Activated T-helper 1 cell treated with anti-CD3 and anti-CD28 coated beads, Interleukin-2, amount 50 U/mL, for 16 hours (primary cell): ENCODE results near the gene ABCA2.
"Not testable (repeated sequence)": the region's sequence is repeated elsewhere in the genome, so short reads cannot be mapped to it uniquely, and the experiment has no call there.

Experiments used
- DNase-seq, 2 donors: peaks; one replicate each; pipeline ENCODE4 v3.0.0-alpha.2; 2020; ENCODE audit warnings: low read depth in 1 of 2, low spot score in 1 of 2

Gene ABCA2

GRCh38 chr9:137046088-137046787 lies 18.2 kb upstream of the ABCA2 start, which contains the start of gene NPDC1:
Gene NPDC1, minus strand, starts transcription at chr9:137046177. Its CDS starts 188 bp downstream, at chr9:137045989.
- DNase-seq: peak; percentile 58 to 66

- DNase-seq: no peak
Observed at GRCh38 chr9:137045294-137046087, 17.5 kb upstream of the ABCA2 start.

GRCh38 chr9:137044502-137045177 lies 16.6 kb upstream of the ABCA2 start:
- DNase-seq: no peak

- no peak for DNase-seq
Observed at GRCh38 chr9:137044037-137044436, 16.0 kb upstream of the ABCA2 start.

GRCh38 chr9:137042751-137043727 lies 15.0 kb upstream of the ABCA2 start:
- DNase-seq: no peak

DNA sequence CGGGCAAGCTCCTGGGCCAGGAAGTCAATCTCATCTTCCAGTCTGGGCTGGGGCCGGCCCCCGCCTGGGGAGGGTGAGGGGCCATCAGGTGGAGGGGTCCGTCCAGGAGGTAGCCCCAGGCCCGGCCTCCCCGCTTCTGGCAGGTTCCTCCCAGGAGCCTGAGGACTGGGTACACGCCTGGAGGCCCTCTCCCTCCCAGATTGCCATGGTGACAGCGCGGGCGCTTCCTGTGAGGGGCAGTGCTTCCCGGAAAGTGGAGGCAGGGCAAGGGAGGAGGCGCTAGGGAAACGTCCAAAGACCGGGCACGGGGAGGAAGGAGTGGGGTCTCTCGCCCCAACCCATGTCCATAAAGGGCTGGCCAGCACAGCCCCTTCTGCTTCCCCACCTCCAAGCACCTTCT lies 13.1 kb upstream of the ABCA2 start:
- no peak for DNase-seq

DNA sequence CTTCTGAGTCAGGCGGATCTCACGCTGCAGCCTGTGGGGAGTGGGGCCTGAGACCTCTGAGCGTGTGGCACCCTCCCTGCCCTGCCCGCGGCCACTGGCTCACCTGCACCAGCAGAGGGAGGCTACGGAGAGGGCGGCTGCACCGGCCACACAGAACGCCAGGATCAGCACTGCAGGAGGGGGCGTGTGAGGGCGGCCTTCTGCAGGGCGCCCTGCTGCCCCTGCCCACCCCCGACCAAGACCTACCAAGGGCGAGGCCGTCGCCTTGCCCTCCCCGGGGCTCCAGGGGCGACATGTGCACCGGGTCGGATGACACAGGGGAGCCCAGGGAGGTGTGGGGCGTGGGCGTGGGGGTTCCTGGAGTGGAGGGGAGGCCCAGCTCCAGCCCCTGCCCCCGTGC lies 12.5 kb upstream of the ABCA2 start:
- DNase-seq: no peak

DNA sequence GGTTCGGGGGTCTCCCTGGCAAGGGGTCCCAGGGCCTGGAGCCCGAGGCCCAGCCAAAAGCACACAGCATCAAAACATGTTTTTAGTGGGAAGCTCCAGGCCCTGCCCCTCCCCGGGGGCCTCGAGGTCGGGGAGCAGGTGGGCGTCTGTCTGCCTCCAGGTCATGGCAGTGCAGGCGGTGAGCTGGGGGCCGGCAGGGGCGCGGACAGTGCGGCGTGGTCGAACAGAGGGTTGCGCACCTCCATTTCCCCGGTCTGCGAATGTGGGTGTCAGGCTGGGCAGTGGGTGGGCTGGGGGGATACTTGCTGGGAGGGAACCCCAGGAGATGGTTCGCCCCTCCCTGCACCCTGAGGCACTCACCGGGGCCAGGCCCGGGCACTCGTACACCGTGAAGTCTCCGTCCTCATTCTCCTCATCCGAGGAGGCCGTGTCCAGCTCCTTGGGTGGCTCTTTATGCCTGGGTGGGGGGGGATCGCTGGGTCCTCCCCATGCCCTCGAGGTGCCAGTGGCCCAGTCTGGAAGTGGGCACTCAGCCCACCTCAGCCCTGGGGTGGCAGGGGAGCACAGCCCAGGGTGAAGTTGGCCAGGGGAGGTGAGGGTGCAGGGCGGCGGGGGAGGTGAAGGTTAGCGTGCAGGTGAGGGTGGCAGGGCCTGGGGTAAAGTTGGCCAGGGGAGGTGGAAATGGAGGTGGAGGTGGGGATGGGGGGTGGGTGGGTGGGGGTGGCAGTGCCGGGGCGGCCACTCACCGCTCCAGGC lies 11.8 kb upstream of the ABCA2 start:
- no peak for DNase-seq

DNA sequence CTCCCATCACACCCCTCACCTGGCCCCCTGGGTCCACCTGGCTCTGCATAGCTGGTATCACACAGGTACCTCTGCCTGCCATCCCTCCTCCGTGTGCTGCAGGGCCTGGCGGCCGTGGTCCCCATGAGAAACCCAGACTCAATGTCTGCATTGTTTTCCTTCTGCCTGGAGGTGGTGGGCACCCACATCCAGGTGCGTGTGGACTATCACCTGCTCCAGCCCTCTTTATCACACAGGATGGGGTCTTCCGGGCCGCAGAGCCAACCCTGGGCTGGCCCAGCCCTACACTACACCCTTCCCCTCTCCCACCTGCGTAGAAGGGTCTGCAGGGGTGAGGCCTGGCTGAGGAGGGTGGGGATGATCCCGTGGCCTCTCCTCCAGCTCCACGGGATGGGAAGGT lies 10.9 kb upstream of the ABCA2 start:
- no peak for DNase-seq

DNA sequence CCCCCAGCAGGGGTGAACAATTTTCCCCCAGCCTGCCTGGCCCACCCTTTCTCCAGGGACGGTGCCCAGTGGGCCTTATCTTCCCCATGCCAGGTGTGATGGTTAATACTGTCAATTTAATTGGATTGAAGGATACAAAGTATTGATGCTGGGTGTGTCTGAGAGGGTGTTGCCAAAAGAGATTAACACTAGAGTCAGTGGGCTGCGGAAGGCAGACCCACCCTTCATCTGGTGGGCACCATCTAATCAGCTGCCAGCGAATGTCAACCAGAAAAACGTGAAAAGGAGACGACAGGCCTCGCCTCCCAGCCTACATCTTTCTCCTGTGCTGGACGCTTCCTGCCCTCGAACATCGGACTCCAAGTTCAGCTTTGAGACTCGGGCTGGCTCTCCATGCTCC lies 9.4 kb upstream of the ABCA2 start:
- DNase-seq: no peak

- DNase-seq: no peak
Observed at GRCh38 chr9:137037035-137037434, 9.0 kb upstream of the ABCA2 start.

DNA sequence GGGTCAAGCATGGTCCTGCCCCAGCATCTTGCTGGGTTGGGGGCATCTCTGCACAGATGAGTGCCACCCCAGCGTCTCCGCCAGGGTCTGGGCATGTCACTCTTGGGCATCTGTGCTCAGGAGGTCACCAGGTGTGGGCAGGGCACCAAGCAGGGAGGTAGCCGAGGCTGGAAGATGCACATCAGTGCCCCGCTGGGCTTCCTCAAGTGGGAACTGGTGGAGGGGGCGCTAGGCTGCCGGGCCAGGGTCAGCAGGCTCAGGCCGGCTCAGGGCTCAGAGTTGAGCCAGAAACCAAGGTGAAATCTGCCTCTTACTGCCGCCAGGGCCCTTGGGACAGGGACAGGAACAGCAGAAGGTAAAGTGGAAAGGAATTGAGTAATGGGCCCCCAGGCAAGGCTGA lies 7.9 kb upstream of the ABCA2 start:
- DNase-seq: no peak

GRCh38 chr9:137035507-137035834 lies 7.4 kb upstream of the ABCA2 start:
- DNase-seq: no peak

DNA sequence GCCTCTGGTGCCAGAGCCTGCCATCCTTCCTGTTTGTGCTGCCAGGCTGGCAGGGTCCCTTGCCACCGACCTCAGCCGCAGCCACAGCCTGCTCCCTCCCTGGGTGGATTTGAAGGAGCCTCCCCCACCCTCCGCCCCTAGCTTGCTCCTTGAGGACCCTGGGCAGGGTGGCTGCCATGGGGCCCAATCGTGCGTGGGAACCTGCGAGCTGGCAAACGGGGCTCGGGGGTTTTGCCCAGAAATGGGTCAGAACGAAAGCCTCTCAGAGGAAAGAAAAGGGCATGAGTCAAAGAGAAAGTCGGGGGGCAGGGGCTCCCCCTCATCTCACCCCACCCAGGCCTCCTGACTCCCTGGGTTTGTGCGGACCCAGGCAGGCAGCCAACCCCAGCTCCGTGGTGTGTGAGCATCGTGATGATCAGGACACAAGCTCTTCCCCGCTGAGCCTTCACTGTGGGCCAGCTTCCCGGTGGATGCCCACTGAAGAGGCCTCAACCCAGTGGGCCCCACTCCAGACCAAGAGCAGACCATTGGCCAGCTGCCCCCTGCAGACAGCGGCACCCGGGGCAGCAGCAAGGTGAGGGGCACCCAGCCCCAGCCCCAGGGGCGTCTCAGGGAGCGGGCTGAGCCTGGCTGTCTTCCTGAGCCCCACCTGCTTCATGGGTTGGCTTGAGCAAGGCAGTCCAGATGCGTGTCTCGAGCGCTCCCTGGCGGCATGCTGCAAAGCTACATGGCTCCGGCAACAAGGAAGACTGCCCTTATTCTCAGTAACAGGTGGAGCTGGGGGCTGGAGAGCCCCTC lies 6.9 kb upstream of the ABCA2 start:
- peak; percentile 75 to 79 for DNase-seq

GRCh38 chr9:137034039-137034708 lies 6.1 kb upstream of the ABCA2 start:
- no peak for DNase-seq

DNA sequence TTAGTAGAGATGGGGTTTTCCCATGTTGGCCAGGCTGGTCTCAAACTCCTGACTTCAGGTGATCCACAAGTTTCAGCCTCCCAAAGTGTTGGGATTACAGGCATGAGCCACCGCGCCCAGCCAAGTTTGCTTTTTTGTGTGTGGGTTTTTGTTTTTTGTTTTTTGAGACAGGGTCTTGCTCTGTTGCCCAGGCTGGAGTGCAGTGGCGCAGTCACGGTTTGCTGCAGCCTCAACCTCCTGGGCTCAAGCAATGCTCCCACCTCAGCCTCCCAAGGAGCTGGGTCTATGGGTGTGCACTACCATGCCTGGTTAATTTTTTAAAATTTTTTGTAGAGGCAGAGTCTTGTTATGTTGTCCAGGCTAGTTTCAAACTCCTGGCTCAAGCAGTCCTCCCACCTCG lies 5.4 kb upstream of the ABCA2 start:
- DNase-seq: not testable (repeated sequence)

- DNase-seq: no peak
Observed at GRCh38 chr9:137032858-137033257, 4.8 kb upstream of the ABCA2 start.

DNA sequence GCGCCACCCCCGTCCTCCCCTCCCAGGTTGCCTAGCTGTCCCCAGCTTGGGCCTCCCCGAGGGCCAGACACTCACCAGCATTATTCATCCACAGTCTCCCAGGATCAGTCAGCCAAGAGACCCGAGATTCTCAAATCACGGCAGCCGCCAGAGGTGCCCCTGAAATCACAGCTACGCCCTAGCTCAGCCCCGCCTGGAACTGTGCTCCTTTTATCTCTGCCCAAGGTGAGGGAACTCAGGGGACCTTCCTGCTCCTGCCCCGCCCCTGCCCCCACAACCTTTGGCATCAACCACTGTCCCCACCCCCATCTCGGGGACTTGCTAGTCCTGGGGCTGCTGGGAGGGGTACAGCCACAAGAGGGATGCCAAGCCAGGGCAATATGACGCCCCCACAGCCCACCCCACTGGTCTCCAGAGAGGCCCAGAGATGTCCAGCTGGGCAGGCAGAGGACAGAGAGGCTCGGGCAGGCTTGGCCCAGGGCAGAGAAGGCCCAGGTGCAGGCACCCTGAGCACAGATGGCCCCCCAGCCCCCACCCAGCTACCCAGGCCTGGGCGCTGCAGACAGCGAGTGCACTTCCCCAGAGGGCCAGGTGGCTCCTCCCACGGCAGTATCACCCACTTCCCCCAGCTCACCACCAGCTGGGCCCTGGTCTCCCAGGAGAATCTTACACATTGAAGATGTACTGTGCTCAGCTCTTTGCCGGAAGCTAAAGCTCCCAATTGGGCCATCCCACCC lies 4.0 kb upstream of the ABCA2 start, which contains the start of gene FUT7:
FUT7 (minus strand) TSS at position 185 of the 737 bp plus-strand sequence; CDS start at position 88, 97 bp downstream.
- no peak for DNase-seq
